ENCODE data around the gene TMCC1. TPM values are rescaled to one million over a fixed set of nuclear protein-coding genes. Genes with fewer than 3 reads are reported as not detected.

Gene TMCC1
- total and polyA plus RNA-seq, 2 donors (not counting 1 experiment from before 2014, with no cell fraction given): 8.5 to 32.2 TPM

GRCh38 chr3:129794311-129795185, 99.0 kb downstream of the TMCC1 start:
- Histone ChIP-seq H4K20me1 (ENCODE audit: control insufficient read depth, insufficient read depth, low read length, poor library complexity, severe bottlenecking) (no peaks in the 10 kb centered on the region), H3K27me3 (replicated peaks in 1 of 4; ENCODE audit: control extremely low read depth in 1 of 4, control insufficient read depth in 3 of 4, insufficient read depth in 4 of 4, low read length in 3 of 4) (no peaks in the 10 kb centered on the region), H3K4me3 (ENCODE audit: control extremely low read depth in 1 of 5, extremely low read depth in 1 of 5, insufficient read depth in 1 of 5, low read depth in 2 of 5, low read length in 4 of 5) (no peak overlapping the region), H3K4me2 (replicated peaks; ENCODE audit: low read depth, low read length, poor library complexity, severe bottlenecking) (peak overlapping the region; percentile 50), H3K9me3 (ENCODE audit: control extremely low read depth in 1 of 3, control insufficient read depth in 2 of 3, insufficient read depth in 1 of 3, low read length in 2 of 3) (no peaks in the 10 kb centered on the region), H3K36me3 (replicated peaks in 1 of 2; ENCODE audit: control extremely low read depth in 1 of 2, control insufficient read depth in 1 of 2, extremely low read depth in 1 of 2, insufficient read depth in 2 of 2, low read length in 1 of 2) (no peaks in the 10 kb centered on the region), H2AFZ (ENCODE audit: insufficient read depth, low read depth, low read length, poor library complexity, severe bottlenecking) (peak overlapping the region; percentile 12), H3K27ac (ENCODE audit: low read length in 2 of 2) (no peak overlapping the region), H3K79me2 (ENCODE audit: control insufficient read depth, insufficient read depth, low read length) (peaks cover 6% of the 10 kb centered on the region), H3K9ac (ENCODE audit: low read length) (peak overlapping the region; percentile 26), H3K4me1 (ENCODE audit: control insufficient read depth in 2 of 2, insufficient read depth in 2 of 2, low read length in 2 of 2) (peaks cover 17 to 19% of the 10 kb centered on the region in 2 donors)
- CTCF ChIA-PET: no interaction called here
- peak; percentile 8 for DNase-seq
- TF ChIP-seq EZH2 (IDR thresholded peaks at IDR 0.05; ENCODE audit: borderline replicate concordance, insufficient read depth, low read depth, low read length, poor library complexity, severe bottlenecking) (no peak), CTCF (IDR thresholded peaks at IDR 0.05) (no peak)
- H3K4me1 Mint-ChIP-seq: peaks cover 26% of the 10 kb centered on the region
- POLR2A ChIA-PET: no interaction called here
- H3K27me3 Mint-ChIP-seq: no peaks in the 10 kb centered on the region
- no peaks in the 10 kb centered on the region for H3K9me3 Mint-ChIP-seq (ENCODE audit: insufficient read depth)
- intact Hi-C loops (cut with micrococcal nuclease): no loop called here
- 9% methylated on average over 5 of the region's 14 CpGs for WGBS (ENCODE audit: insufficient coverage)
- peak overlapping the region; percentile 68 for H3K4me3 Mint-ChIP-seq
- no peak for ATAC-seq (ENCODE audit: low read depth)
- H3K27ac Mint-ChIP-seq: no peak overlapping the region

GRCh38 chr3:129793942-129794310, 99.6 kb downstream of the TMCC1 start:
- DNase-seq (peak; percentile 4), ATAC-seq (ENCODE audit: low read depth) (no peak)
- Histone ChIP-seq H3K27ac (ENCODE audit: low read length in 2 of 2) (no peak overlapping the region), H3K9ac (ENCODE audit: low read length) (peak overlapping the region; percentile 26), H3K79me2 (ENCODE audit: control insufficient read depth, insufficient read depth, low read length) (peaks cover 6% of the 10 kb centered on the region), H3K27me3 (replicated peaks in 1 of 4; ENCODE audit: control extremely low read depth in 1 of 4, control insufficient read depth in 3 of 4, insufficient read depth in 4 of 4, low read length in 3 of 4) (no peaks in the 10 kb centered on the region), H3K4me2 (replicated peaks; ENCODE audit: low read depth, low read length, poor library complexity, severe bottlenecking) (peak overlapping the region; percentile 50), H3K36me3 (replicated peaks in 1 of 2; ENCODE audit: control extremely low read depth in 1 of 2, control insufficient read depth in 1 of 2, extremely low read depth in 1 of 2, insufficient read depth in 2 of 2, low read length in 1 of 2) (no peaks in the 10 kb centered on the region), H4K20me1 (ENCODE audit: control insufficient read depth, insufficient read depth, low read length, poor library complexity, severe bottlenecking) (no peaks in the 10 kb centered on the region), H3K4me1 (ENCODE audit: control insufficient read depth in 2 of 2, insufficient read depth in 2 of 2, low read length in 2 of 2) (peaks cover 17 to 19% of the 10 kb centered on the region in 2 donors), H2AFZ (ENCODE audit: insufficient read depth, low read depth, low read length, poor library complexity, severe bottlenecking) (no peak overlapping the region), H3K4me3 (ENCODE audit: control extremely low read depth in 1 of 5, extremely low read depth in 1 of 5, insufficient read depth in 1 of 5, low read depth in 2 of 5, low read length in 4 of 5) (no peak overlapping the region), H3K9me3 (ENCODE audit: control extremely low read depth in 1 of 3, control insufficient read depth in 2 of 3, insufficient read depth in 1 of 3, low read length in 2 of 3) (no peaks in the 10 kb centered on the region)
- intact Hi-C loops (cut with micrococcal nuclease): no loop called here
- POLR2A ChIA-PET: no interaction called here
- 0% methylated on average over 2 of the region's 2 CpGs for WGBS (ENCODE audit: insufficient coverage)
- no peak overlapping the region for H3K27ac Mint-ChIP-seq
- peak overlapping the region; percentile 68 for H3K4me3 Mint-ChIP-seq
- H3K4me1 Mint-ChIP-seq: peaks cover 26% of the 10 kb centered on the region
- CTCF ChIA-PET: no interaction called here
- no peak for TF ChIP-seq EZH2 (IDR thresholded peaks at IDR 0.05; ENCODE audit: borderline replicate concordance, insufficient read depth, low read depth, low read length, poor library complexity, severe bottlenecking)
- TF ChIP-seq CTCF (IDR thresholded peaks at IDR 0.05): no peak
- no peaks in the 10 kb centered on the region for H3K27me3 Mint-ChIP-seq
- H3K9me3 Mint-ChIP-seq (ENCODE audit: insufficient read depth): no peaks in the 10 kb centered on the region

All from B cell (primary cell).